AG09319 (cell line): ENCODE measurements around the gene MYO1F.

Source experiments
- DNase-seq: peaks from one replicate; pipeline ENCODE4 v3.0.0-alpha.2; 2010; ENCODE audit warnings: low read depth; ENCODE audit errors: extremely low read depth
- CTCF ChIP-seq: IDR thresholded peaks from 2 replicates; pipeline ENCODE4 v1.5.1; 2011; ENCODE audit warnings: low read depth, mild to moderate bottlenecking, inconsistent platforms, low read length, moderate library complexity

Gene MYO1F

GRCh38 chr19:8615024-8615423 is 37.8 kb upstream of the MYO1F start:
- no peak for DNase-seq
- TF ChIP-seq CTCF: no peak

- TF ChIP-seq CTCF: no peak
- no peak for DNase-seq
Measured at GRCh38 chr19:8614455-8614854, 37.2 kb upstream of the MYO1F start.

- DNase-seq: no peak
- TF ChIP-seq CTCF: no peak
Measured at GRCh38 chr19:8612807-8613171, 35.5 kb upstream of the MYO1F start.

- no peak for DNase-seq
- TF ChIP-seq CTCF: no peak
Measured at GRCh38 chr19:8611877-8612806, 34.9 kb upstream of the MYO1F start.

- no peak for TF ChIP-seq CTCF
Measured at GRCh38 chr19:8611391-8611876, 34.2 kb upstream of the MYO1F start.

GRCh38 chr19:8610936-8611300 is 33.7 kb upstream of the MYO1F start:
- no peak for DNase-seq
- TF ChIP-seq CTCF: no peak

More at GRCh38 chr19:8611391-8611876, 34.2 kb upstream of the MYO1F start:
- no peak for DNase-seq

- no peak for TF ChIP-seq CTCF
- DNase-seq: no peak
Measured at GRCh38 chr19:8610041-8610935, 33.0 kb upstream of the MYO1F start, which contains the start of gene ADAMTS10. Gene ADAMTS10 (minus strand): TSS chr19:8610715. CDS start chr19:8605710, 5,005 bp downstream.
